ENCODE data around the gene RAB6A.

- TF ChIP-seq POLR2A (IDR thresholded peaks at IDR 0.05), result no peak
- TF ChIP-seq, protein P1, sequence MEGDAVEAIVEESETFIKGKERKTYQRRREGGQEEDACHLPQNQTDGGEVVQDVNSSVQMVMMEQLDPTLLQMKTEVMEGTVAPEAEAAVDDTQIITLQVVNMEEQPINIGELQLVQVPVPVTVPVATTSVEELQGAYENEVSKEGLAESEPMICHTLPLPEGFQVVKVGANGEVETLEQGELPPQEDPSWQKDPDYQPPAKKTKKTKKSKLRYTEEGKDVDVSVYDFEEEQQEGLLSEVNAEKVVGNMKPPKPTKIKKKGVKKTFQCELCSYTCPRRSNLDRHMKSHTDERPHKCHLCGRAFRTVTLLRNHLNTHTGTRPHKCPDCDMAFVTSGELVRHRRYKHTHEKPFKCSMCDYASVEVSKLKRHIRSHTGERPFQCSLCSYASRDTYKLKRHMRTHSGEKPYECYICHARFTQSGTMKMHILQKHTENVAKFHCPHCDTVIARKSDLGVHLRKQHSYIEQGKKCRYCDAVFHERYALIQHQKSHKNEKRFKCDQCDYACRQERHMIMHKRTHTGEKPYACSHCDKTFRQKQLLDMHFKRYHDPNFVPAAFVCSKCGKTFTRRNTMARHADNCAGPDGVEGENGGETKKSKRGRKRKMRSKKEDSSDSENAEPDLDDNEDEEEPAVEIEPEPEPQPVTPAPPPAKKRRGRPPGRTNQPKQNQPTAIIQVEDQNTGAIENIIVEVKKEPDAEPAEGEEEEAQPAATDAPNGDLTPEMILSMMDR (IDR thresholded peaks at IDR 0.05), result no peak
Measured at GRCh38 chr11:73693899-73694525, 66.9 kb downstream of the RAB6A start.

All from lower leg skin (tissue), 3 donors.